Pons (tissue), 1 donor: ENCODE data around the gene DHDH.
"Not testable (repeated sequence)": the region's sequence is repeated elsewhere in the genome, so short reads cannot be mapped to it uniquely, and the experiment has no call there.

Experiments used
- DNase-seq: peaks from one replicate; pipeline ENCODE4 v3.0.0-alpha.2; 2016; ENCODE audit warnings: low spot score

DHDH gene

DNA sequence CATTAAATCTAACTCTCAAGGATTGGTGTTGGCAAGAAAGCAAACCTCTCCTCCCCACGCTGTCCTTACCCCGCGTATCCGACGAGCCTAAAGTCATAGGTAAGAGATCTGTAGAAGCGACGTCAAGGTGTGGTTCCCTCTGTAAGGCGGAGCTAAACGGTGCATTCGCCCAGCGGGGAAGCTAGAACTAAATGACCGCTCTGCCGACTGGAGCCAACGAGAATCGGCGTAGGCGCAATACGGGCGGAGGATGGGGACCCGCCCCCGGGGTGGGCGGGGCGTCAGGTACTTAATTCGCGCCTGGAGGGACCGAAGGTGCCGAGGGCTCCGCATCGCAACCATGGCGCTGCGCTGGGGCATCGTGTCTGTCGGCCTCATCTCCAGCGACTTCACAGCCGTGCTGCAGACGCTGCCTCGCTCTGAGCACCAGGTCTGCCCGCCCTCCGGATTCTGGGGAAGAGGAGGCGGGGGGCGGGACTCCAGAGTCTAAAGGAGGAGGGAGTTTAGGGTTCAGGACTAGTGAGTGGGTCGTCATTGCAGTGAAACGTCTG, at the start of gene DHDH:
Gene DHDH, plus strand, starts transcription at position 318 of the 551 bp plus-strand sequence. Its CDS starts 23 bp downstream, at position 341.
- peak; percentile 38 for DNase-seq

DNA sequence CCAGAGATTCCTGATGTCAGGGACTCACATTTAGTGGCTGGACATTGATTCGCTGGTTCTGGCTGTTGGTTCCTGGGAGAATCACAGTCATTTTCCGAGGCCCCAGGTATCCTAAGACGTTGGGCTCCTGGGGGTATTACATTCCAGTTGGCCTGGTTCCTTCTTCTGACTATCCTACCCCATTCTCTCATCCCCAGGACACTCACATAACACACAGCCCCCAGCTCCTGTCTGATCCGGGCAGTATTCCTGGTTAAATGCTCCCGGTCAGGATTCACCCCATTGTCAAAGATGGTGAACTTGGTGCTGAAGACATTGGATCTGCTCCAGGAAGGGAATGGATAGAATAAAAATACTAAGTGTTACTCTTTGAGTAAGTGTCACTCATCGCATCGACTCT, 49.8 kb upstream of the DHDH start:
- no peak for DNase-seq

DNA sequence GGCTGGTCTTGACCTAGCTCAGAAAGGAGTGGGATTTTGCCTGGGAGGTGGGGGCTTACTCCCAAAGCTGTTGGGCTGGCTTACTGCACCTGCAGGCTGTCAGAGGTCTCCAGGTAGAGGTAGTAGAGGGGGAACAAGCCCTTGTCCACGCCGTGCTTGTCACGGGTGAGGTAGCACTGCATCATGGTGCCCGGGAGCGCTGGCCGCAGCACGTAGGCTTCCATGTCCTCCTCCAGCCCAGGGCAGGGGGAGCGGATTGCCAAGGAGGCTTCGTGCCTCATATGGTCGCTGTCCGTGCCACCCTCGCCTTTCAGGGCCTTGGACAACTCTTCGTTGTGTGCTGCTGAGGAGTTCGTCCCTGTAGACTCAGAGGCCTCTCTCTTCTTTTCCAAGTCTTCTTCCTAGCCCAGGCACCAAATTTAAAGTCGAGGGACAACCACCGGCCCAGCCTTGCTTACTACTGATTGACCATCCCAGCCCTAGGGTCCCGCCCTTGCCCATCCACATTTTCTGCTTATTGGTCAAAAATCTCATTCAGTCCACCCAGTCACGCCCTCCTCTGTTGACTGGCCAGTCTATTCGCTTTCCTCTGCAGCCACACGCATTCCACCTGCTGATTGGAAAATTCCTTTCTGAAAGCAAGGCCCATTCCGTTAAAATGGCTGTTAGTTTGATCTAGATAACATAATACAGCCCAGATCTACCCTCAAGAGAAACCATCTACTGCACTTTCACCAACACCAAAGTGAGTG, 45.5 kb upstream of the DHDH start:
- DNase-seq: no peak

DNA sequence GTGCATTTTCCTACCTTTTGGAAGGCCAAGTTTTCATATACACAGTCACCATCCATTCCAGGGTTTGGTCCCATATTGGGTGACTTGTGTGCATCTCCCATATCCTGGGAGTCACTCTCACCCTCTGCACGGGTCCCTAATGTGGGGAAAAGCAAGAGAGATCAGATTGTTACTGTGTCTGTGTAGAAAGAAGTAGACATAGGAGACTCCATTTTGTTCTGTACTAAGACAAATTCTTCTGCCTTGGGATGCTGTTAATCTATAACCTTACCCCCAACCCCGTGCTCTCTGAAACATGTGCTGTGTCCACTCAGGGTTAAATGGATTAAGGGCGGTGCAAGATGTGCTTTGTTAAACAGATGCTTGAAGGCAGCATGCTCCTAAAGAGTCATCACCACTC, 44.0 kb upstream of the DHDH start:
- DNase-seq: not testable (repeated sequence)

DNA sequence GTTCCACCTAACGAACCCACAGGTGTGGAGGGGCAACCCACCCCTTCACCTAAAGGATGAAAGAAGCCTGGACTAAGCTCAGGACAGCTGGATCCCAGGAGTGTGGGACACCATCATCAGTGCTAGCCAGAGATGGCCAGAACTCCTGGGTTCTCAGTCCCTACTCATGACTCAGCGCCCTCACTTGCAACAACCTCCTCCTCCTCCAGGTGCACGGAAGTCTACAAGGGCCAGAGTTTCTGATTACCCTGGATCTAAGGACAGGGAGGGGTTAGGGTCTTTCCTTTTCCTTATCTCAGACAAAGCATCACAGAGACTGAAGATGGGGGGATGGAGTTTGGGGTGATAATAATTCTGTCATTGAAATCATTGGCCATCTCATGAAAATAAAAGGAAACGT, 42.9 kb upstream of the DHDH start:
- DNase-seq: no peak

DNA sequence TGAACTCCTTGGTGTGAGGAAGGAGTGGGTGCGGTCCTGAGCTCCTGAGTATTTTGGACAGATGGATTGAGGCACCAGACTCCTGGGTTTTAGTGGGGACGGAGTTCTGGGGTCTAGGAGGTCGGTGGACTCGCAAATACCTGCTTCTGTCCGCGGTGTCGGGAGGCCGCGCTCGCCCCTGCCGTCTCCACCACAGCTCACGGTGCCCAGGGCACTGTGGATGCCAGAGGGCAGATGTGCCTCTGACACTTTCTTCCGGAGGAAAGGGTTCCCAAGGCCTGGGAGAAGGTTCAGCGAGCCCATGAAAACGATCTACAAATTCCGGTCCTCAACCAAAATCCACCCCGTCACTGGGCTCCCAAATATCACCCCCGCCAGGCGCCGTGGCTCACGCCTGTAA, 38.3 kb upstream of the DHDH start:
- no peak for DNase-seq

DNA sequence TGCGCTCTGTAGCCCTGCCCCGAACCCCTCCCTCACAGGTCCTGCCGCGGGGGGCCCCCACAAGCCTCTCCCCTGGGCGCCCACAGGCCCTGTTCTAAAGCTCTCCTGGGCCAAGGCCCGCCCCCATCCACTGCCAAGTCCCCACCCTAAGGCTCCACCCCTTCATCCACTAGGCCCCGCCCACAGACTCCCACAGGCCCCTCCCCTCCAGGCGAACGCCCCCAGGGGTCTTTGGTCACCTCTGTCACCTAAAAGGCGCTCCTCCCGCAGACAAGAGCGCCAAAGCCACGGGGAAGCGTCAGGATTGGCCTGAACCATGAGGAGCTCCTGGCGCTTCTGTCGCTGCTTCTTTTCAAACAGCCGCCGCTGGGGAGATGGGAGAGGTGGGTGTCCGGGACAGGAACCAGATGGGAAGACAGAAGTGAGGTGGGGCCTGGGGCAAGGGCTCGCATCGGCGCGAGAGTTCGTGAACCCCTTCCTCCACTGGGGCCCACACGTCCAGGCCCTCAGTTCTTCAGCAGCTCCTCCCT, 37.2 kb upstream of the DHDH start:
- no peak for DNase-seq

DNA sequence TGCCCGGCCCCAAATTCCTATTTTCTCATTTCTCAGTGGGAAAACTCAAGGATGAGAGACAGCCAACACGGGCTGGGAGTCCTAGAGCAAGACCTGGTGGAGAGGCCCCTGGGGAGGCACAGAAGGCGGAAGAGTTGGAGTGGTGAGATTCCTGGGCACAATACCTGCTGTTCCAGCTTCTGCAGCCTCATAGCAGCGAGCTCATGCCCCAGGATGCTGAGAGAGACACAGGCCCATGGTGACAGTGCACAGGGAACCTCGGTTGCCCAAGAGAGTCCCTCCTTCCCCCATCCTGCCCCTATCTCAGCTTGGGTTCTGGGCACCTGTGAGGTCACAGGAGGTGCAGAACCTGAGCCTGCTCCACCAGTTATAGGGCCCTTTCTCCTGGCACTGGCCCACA, 36.3 kb upstream of the DHDH start:
- DNase-seq: no peak

DNA sequence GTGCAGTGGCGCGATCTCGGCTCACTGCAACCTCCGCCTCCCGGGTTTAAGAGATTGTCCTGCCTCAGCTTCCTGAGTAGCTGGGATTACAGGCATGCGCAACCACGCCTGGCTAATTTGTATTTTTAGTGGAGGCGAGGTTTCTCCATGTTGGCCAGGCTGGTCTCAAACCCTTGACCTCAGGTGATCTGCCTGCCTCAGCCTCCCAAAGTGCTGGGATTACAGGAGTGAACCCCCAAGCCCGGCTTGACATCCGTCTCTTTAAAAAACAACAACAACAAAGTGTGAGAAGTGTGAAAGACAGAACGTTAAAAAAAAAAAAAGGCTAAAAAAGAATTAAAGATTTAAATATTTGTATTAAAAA, 34.1 kb upstream of the DHDH start:
- DNase-seq: not testable (repeated sequence)

DNA sequence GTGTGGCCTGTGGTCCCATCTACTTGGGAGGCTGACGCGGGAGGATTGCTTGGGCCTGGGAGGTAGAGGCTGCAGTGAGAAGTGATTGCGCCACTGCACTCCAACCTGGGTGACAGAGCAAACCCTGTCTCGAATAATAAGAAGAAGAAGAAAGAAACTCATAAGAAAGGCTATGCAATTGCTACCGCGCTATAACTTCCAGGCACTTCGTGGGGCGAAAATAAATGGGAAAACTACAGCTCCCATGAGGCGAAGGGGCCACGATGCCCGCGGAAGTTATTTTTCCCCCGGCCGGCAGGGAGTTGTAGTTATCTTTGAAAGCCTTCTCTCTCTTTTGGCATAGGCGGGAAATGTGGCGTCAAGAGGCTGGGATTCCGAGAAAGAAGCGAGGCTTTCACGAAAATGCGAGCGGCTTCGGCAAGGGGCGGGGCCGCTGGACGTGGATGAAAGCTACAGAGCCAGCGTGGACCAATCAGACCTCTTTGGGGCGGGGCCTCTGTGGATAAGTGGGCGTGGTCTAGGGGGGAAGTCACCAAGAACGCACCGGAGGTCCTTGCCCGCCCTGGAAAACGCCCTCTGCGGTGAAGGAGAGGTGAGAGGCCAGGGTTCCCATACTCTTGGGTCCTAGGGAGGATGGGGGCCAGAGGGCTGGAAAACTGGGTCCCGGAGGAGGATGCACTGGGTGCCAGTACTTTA, 33.6 kb upstream of the DHDH start, which contains the start of gene NUCB1:
Gene NUCB1, plus strand, starts transcription at position 532 of the 696 bp plus-strand sequence. CDS start 485 bp downstream, outside the sequence.
- DNase-seq: peak; percentile 99

DNA sequence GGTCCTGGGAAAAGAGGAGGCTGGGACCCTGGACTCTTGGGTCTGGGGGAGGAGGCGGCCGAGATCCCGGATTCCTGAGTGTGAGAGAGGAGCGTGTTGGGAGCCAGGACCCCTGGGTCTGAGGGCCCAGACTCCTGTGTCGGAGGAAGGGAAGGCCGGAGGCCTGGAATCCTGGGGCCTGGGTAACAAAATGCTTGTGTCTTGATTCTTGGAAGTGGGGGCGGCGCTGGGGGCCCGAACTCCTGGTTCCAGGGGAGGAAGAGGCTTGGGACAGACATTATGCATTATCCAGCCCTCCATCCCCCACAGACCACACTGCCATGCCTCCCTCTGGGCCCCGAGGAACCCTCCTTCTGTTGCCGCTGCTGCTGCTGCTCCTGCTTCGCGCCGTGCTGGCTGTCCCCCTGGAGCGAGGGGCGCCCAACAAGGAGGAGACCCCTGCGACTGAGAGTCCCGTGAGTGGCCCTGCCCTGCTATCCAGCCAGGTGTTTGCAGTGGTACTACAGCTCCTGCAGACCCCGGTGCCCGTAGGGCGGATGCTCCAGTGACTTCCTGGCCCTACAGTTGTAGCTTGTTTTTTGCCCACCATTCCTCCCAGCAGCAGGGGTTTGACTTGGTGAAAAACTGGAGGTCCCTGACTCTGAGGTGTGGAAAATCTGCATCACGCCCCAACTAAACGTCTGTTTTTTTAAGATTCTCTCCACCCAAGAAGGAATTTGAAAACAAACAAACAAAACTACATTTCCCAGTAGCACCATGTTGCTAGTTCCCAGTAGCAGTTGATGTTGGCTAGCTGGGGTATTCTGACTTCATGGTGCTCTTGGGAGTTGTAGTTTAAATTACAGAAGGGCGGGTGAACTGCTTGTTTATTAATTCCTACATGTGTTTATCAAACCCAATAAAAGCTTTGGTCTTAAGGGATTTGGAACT, 32.8 kb upstream of the DHDH start:
- peak; percentile 46 for DNase-seq

DNA sequence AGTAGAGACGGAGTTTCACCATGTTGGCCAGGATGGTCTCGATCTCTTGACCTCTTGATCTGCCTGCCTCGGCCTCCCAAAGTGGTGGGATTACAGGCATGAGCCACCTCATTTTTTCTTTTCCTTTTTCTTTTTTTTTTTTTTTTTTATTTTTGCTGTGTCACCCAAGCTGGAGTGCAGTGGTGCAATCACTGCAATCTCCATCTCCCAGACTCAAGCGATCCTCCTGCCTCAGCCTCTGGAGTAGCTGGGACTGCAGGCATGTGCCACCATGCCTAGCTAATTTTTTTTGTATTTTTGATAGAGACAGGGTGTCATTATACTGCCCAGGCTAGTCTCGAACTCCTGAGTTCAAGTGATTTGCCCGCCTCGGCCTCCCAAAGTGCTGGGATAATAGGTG, 31.2 kb upstream of the DHDH start:
- DNase-seq: not testable (repeated sequence)

DNA sequence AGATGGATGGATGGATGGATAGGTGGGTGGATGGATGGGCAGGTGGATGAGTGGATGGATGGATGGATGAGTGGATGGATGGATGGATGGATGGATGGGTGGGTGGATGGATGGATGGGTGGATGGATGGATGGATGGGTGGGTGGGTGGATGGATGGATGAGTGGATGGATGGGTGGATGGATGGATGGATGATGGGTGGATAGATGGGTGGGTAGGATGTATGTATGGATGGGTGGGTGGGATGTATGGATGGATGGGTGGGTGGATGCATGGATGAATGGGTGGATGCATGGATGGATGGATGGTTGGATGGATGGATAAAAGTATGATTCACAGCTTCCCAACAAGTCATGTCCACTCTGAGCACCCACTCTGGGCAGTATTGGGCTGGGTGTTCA, 29.7 kb upstream of the DHDH start:
- DNase-seq: not testable (repeated sequence)

DNA sequence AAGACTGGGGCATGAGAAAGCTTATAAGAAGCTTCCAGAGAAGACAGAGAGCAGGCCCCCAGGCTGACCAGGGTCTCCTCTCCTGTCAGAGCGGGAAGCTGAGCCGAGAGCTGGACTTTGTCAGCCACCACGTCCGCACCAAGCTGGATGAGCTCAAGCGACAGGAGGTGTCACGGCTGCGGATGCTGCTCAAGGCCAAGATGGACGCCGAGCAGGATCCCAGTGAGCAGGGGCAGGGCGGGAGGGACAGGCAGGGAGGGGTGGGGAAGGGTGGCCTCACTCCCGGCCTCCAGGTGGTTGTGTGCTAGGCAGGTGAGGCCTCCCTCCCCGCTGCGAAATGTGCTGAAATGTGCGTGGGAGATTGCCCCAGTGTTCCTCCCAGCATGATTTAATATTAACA, 27.8 kb upstream of the DHDH start:
- DNase-seq: no peak

DNA sequence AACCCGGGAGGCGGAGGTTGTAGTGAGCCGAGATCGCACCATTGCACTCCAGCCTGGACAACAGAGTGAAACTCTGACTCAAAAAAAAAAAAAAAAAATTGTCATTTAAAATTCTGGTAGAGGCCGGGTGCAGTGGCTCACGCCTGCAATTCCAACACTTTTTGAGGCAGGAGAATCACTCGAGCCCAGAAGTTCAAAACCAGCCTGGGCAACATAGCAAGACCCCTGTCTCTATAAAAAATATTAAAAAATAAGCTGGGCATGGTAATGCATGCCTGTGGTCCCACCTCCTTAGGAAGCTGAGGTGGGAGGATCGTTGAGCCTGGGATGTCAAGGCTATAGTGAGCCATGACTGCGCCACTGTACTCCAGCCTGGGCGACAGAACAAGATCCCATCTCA, 27.2 kb upstream of the DHDH start:
- no peak for DNase-seq

DNA sequence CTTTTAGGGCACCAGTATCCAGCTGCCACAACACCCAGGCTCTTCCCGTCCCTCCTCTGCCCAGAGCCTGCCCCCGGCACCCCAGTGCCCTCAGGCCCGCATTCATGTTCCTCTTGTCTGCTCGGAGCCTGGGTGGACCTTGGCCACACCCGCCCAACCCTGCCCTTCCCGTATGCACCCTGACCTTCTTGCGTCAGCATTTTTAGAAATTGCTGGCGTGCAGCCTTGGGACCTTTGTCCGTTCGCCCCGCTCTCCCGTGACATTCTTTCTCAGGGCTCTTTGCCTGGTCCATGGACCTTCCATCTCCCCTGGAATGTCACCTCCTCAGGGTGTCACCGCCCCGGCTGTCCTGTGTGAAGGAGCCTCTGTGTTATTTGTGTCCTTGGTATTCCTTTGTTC, 25.8 kb upstream of the DHDH start:
- DNase-seq: no peak

DNA sequence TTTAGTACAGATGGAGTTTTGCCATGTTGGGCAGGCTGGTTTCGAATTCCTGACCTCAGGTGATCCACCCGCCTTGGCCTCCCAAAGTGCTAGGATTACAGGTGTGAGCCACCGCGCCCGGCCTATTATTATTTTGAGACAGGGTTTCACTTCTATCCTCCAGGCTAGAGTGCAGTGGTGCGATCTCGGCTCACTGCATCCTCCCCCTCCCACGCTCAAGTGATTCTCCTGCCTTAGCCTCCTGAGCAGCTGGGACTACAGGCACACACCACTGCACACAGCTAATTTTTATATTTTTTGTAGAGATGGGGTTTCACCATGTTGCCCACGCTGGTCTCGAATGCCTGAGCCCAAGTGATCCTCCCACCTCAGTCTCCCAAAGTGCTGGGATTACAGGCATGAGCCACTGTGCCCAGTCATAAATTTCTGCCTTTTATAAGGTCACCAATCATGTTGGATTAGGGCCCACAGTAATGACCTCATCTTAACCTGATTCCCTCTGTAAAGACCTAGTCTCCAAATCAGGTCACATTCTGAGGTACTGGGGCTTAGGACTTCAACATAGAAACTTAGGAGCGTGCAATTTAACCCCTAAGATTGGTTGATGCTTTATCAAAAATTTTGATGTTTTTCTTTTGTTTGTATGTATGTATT, 23.9 kb upstream of the DHDH start:
- not testable (repeated sequence) for DNase-seq

DNA sequence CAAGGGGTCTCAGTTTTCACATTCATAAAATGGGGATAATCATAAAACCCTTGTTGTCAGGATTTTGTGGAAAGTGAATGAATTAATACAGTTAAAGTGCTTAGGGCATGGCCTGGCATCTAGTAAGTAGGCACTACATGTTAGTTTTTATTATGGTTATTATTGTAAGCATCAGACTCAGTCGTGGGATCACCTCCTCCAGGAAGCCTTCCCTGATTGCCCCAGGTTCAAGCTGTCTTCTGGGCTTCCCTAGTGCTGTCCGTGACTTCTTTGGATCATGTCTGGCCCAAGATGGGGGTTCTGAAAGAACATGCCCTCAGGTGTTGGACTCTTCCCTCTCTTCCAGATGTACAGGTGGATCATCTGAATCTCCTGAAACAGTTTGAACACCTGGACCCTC, 22.7 kb upstream of the DHDH start:
- no peak for DNase-seq

DNA sequence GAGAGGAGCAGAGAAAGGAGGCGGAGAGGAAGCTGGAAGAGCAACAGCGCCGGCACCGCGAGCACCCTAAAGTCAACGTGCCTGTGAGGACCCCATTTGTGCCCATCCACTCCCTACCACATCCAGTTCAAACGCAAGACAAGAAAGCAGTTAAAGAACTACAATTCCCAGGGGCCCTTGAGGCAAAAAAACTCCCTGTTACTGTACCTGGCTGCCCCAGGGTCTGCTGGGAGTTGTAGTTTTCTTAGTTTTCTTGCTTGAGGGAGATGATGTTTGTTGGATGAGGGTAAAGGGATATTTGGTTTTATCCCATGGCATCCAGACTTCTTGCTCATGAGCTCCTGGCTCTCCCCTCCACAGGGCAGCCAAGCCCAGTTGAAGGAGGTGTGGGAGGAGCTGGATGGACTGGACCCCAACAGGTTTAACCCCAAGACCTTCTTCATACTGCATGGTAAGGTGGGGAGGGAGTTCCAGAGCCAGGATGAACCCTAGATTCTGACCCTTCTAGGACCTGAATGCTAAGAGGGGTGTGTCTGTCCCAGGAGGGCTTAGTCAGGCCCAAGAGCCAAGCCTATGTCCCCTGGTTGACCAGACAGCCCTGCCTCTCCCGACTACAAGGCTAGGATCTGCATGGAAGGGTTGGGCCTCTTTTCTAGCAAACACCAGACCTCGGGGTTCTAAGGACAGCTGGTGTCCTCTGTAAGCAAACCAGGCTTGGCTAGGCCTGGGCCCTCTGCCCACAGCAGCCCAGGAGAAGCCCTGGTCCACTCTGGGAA, 20.2 kb upstream of the DHDH start:
- DNase-seq: no peak

DNA sequence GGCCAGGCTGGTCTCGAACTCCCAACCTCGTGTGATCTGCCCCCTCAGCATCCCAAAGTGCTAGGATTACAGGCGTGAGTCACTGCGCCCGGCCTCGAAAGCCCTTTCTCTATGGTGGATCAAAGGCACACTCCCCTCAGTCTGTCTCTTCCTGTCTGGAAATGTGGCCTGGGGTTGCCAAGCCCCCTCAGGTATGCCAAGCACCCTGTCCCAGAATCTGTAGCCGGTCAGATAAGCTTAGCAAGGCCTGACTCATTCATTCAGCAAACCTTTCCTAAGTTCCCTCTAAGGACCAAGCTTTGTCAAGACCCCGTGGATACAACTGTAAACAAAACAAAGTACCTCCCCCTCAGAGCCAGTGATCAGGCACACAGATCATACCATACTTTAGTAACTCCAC, 19.3 kb upstream of the DHDH start:
- DNase-seq: no peak

DNA sequence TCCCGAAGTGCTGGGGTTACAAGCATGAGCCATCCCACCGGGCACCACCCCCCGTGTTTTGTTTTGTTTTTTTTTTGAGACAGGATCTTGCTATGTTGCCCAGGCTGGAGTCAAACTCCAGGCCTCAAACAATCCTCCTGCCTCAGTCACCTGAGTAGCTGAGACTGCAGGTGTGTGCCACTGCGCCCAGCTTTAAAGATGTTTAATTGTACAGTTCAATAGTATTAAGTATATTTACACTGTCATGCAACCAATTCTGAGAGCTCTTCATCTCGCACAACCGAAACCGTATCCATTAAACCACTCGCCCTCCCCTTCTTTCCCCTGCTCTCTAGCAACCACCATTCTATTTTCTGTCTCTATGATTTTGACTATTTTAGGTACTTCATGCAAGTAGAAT, 17.7 kb upstream of the DHDH start:
- no peak for DNase-seq
